Measurements from ENCODE around the gene PGAM5. TPM values are rescaled to one million over a fixed set of nuclear protein-coding genes. Genes with fewer than 3 reads are reported as not detected.
"Not testable (repeated sequence)": the region's sequence is repeated elsewhere in the genome, so short reads cannot be mapped to it uniquely, and the experiment has no call there.

The PGAM5 gene
- total RNA-seq, 1 donor from 2014 or later, result 80.3 TPM

DNA sequence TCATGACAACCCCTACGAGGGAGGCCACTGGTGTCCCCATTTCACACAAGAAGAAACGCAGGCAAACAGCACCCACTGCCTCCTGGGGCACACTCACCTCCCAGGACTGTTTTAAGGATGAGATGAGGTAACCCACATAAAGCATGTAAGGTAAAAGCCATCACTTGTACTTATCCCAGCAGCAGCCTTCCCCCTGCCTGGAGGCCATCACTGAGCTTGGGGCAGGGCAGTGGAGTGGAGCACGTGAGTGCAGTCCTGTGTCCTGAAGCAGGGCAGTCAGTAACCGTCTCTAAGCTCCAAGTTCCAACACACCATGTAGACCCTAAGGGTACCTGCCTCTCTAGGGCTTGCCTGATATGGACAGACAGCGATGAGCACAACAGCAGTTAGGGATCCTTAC is 25.2 kb upstream of the PGAM5 start:
- DNase-seq (ENCODE audit: low read depth), result no peak
- Histone ChIP-seq H3K27me3 (ENCODE audit: control insufficient read depth, insufficient read depth, low read length) (no peaks in the 10 kb centered on the region), H3K4me3 (ENCODE audit: low read depth, low read length) (no peak overlapping the region), H3K36me3 (ENCODE audit: control insufficient read depth, insufficient read depth, low read length) (no peaks in the 10 kb centered on the region)
- FAIRE-seq, result no peak
- TF ChIP-seq, protein P1, sequence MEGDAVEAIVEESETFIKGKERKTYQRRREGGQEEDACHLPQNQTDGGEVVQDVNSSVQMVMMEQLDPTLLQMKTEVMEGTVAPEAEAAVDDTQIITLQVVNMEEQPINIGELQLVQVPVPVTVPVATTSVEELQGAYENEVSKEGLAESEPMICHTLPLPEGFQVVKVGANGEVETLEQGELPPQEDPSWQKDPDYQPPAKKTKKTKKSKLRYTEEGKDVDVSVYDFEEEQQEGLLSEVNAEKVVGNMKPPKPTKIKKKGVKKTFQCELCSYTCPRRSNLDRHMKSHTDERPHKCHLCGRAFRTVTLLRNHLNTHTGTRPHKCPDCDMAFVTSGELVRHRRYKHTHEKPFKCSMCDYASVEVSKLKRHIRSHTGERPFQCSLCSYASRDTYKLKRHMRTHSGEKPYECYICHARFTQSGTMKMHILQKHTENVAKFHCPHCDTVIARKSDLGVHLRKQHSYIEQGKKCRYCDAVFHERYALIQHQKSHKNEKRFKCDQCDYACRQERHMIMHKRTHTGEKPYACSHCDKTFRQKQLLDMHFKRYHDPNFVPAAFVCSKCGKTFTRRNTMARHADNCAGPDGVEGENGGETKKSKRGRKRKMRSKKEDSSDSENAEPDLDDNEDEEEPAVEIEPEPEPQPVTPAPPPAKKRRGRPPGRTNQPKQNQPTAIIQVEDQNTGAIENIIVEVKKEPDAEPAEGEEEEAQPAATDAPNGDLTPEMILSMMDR (IDR thresholded peaks at IDR 0.05; ENCODE audit: insufficient read depth, low read length, severe bottlenecking), result no peak

GRCh38 chr12:132686825-132687210 is 23.8 kb upstream of the PGAM5 start:
- FAIRE-seq (no peak), DNase-seq (ENCODE audit: low read depth) (no peak)
- H3K27me3 ChIP-seq (ENCODE audit: control insufficient read depth, insufficient read depth, low read length), result no peaks in the 10 kb centered on the region
- H3K36me3 ChIP-seq (ENCODE audit: control insufficient read depth, insufficient read depth, low read length), result no peaks in the 10 kb centered on the region
- TF ChIP-seq, protein P1 (IDR thresholded peaks at IDR 0.05; ENCODE audit: insufficient read depth, low read length, severe bottlenecking), result no peak
- H3K4me3 ChIP-seq (ENCODE audit: low read depth, low read length), result peak overlapping the region; percentile 58

DNA sequence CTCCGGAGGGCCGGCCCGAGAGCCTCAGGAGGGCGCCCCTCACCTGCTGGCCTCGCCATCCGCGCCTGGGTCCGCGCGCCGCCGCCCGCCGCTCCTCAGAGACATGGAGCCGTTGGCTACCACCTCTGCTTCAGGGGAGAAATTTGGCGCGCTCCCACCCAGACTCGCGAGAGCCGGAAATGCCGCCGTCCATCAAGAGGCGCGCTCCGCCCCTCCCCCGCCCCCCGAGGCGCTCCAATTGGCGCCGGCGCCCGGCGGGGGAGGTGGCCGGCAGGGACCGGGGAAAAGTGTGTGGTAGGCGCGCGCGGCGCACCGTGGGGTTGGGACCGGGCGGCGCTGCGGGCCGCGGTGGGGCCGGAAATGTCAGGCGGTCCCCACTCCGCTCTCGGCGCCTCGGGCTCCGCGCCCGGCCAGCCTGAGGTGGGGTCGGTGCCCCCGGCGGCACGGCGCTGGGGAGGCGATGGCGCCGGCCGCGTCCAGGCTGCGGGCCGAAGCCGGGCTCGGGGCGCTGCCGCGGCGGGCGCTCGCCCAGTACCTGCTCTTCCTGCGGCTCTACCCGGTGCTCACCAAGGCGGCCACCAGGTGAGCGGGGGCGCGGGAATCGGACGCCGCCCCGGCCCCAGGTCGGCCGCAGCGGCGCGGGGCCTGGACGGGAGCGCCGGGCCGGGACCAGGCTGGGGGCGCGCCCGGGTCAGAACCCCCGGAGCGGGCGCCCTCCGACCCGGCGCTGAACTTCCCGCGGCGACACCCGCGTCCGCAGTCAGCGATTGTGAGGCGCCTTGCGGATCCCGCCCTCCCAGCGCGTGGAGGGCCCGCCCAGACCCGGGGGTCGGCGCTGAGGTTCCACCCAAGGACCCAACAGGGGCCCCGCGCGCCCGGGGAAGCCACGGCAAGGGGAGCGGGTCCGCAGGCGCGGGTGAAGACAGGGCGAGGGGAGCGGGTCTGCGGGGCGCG is 23.2 kb upstream of the PGAM5 start, which contains the start of the genes POLE and PXMP2:
Gene POLE, minus strand, starts transcription at position 132 of the 954 bp plus-strand sequence. Its CDS starts 27 bp downstream, at position 105.
Gene PXMP2, plus strand, starts transcription at position 377 of the 954 bp plus-strand sequence. Its CDS starts 84 bp downstream, at position 461.
- Histone ChIP-seq H3K27me3 (ENCODE audit: control insufficient read depth, insufficient read depth, low read length) (no peaks in the 10 kb centered on the region), H3K4me3 (ENCODE audit: low read depth, low read length) (peak within 1 kb of the TSS; percentile 58), H3K36me3 (ENCODE audit: control insufficient read depth, insufficient read depth, low read length) (no peaks in the 10 kb centered on the region)
- no peak for FAIRE-seq
- DNase-seq (ENCODE audit: low read depth), result peak; percentile 76
- TF ChIP-seq, protein P1 (IDR thresholded peaks at IDR 0.05; ENCODE audit: insufficient read depth, low read length, severe bottlenecking), result no peak

GRCh38 chr12:132689227-132689626 is 21.4 kb upstream of the PGAM5 start:
- Histone ChIP-seq H3K36me3 (ENCODE audit: control insufficient read depth, insufficient read depth, low read length) (no peaks in the 10 kb centered on the region), H3K27me3 (ENCODE audit: control insufficient read depth, insufficient read depth, low read length) (no peaks in the 10 kb centered on the region), H3K4me3 (ENCODE audit: low read depth, low read length) (no peak overlapping the region)
- FAIRE-seq, result no peak
- no peak for DNase-seq (ENCODE audit: low read depth)
- TF ChIP-seq, protein P1 (IDR thresholded peaks at IDR 0.05; ENCODE audit: insufficient read depth, low read length, severe bottlenecking), result no peak

GRCh38 chr12:132690112-132690511 is 20.5 kb upstream of the PGAM5 start:
- Histone ChIP-seq H3K4me3 (ENCODE audit: low read depth, low read length) (no peak overlapping the region), H3K27me3 (ENCODE audit: control insufficient read depth, insufficient read depth, low read length) (no peaks in the 10 kb centered on the region), H3K36me3 (ENCODE audit: control insufficient read depth, insufficient read depth, low read length) (no peaks in the 10 kb centered on the region)
- DNase-seq (ENCODE audit: low read depth) (no peak), FAIRE-seq (no peak)
- TF ChIP-seq, protein P1 (IDR thresholded peaks at IDR 0.05; ENCODE audit: insufficient read depth, low read length, severe bottlenecking), result no peak

DNA sequence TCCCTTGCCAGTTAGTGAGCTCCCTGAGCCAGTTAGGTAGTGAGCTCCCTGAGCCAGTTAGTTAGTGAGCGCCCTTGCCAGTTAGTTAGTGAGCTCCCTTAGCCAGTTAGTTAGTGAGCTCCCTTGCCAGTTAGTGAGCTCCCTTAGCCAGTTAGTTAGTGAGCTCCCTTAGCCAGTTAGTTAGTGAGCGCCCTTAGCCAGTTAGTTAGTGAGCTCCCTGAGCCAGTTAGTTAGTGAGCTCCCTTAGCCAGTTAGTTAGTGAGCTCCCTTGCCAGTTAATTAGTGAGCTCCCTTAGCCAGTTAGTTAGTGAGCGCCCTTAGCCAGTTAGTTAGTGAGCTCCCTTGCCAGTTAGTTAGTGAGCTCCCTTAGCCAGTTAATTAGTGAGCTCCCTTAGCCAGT is 18.6 kb upstream of the PGAM5 start:
- FAIRE-seq; H3K36me3 ChIP-seq (ENCODE audit: control insufficient read depth, insufficient read depth, low read length); H3K4me3 ChIP-seq (ENCODE audit: low read depth, low read length); H3K27me3 ChIP-seq (ENCODE audit: control insufficient read depth, insufficient read depth, low read length); DNase-seq (ENCODE audit: low read depth): not testable (repeated sequence)

DNA sequence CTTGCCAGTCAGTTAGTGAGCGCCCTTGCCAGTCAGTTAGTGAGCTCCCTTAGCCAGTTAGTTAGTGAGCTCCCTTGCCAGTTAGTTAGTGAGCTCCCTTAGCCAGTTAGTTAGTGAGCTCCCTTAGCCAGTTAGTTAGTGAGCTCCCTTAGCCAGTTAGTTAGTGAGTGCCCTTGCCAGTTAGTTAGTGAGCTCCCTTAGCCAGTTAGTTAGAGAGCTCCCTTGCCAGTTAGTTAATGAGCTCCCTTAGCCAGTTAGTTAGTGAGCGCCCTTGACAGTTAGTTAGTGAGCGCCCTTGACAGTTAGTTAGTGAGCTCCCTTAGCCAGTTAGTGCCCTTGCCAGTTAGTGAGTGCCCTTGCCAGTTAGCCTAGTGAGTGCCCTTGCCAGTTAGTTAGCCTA is 15.8 kb upstream of the PGAM5 start:
- H3K36me3 ChIP-seq (ENCODE audit: control insufficient read depth, insufficient read depth, low read length); H3K27me3 ChIP-seq (ENCODE audit: control insufficient read depth, insufficient read depth, low read length); FAIRE-seq; DNase-seq (ENCODE audit: low read depth); H3K4me3 ChIP-seq (ENCODE audit: low read depth, low read length): not testable (repeated sequence)
